ENCODE results near the gene KLHL42. TPM values are rescaled to one million over a fixed set of nuclear protein-coding genes. Genes with fewer than 3 reads are reported as not detected.

KLHL42 gene
- polyA plus RNA-seq, 3 donors = 8.0 to 9.7 (median 8.2) TPM

DNA sequence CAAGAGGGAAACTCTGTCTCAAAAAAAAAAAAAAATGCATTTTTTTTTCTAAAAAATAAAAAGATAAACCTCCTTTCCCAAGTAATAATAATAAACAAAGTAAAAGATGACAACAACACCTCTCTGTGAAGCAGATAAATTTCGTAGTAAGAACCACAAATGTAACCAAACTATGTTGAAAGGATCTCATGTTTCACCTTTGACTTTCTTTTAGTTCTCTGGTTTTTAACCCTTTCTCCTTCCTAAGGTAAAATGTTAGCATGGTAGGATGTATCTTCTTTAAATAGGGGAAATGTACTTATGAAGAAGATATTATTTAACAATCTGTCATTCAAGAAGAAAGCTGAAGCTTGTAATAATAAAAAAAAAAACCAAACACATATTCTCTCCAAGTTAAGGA lies 1.8 kb upstream of the KLHL42 start:
- no peak overlapping the region for H3K27ac ChIP-seq (ENCODE audit: low read depth, low read length)
- 38 to 53% (median 44%) methylated on average over 1 of the region's 1 CpG for WGBS, 3 donors

DNA sequence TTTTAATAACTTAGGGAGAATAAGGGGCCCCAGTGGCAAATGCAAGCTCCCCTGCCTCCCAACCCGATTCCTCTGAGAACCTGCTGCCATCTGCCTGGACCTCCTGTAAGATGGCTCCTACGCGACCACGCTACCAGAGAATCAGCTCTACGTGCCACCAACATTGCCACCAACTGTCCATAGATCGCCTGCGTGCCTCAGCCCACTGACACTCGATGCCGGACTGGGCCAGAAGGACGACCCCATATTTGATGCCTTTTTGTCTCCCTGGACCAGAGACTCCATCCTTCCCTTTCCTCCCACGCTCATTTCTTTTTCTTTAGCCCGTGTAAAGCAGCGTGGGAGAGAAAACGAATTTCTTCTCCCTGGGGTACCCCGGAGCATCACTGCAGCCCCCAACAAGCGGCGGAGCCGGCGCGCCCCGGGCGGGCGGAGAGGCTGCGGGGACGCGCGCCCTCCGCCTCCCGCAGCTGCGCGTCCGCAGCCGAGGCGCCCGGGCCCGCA lies 565 bp upstream of the KLHL42 start:
- WGBS, 3 donors = 0 to 5% (median 4%) methylated on average over 33 to 36 of the region's 36 CpGs
- H3K27ac ChIP-seq (ENCODE audit: low read depth, low read length) = no peak overlapping the region

DNA sequence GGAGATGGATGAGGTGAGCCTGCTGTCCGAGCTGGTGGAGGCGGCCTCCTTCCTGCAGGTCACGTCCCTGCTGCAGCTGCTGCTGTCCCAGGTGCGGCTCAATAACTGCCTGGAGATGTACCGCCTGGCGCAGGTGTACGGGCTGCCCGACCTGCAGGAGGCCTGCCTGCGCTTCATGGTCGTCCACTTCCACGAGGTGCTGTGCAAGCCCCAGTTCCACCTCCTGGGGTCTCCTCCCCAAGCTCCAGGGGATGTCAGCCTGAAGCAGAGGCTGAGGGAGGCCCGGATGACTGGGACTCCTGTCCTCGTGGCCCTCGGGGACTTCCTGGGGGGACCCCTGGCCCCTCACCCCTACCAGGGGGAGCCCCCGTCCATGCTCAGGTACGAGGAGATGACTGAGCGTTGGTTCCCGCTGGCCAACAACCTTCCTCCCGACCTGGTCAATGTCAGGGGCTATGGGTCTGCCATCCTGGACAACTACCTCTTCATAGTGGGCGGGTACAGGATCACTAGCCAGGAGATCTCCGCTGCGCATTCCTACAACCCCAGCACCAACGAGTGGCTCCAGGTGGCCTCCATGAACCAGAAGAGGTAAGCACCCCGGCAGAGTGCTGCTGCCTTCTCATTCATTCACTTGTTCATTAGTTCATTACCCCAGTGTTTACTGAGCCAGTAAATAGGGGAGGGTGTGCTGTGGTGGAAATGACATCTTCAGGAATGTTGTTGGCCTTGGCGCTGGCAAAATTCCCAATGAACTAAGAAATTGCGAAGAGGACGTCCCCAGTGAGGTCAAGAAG lies 777 bp downstream of the KLHL42 start:
- 6 to 20% (median 18%) methylated on average over 25 to 27 of the region's 27 CpGs for WGBS, 3 donors
- H3K27ac ChIP-seq (ENCODE audit: low read depth, low read length) = no peak overlapping the region

DNA sequence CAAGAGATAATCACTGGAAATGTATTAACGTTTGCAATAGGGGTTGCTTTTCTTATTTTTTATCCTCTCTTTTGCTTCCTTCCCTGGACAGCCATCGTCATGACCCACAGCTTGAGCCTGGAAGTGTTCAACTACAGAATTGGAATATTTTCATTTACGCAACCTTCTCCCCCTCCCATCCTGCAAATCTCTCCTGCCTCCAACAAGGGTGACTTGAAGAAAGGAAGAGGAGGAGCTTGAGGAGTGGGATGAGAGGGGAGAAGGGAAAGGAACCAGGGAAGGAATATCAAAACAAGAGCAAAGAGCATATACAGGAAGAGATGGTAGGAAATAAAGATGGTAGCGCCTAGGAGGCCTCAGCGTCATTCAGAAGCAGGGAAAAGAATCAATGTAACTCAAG lies 1.6 kb downstream of the KLHL42 start:
- H3K27ac ChIP-seq (ENCODE audit: low read depth, low read length) = no peak overlapping the region
- 51 to 65% (median 60%) methylated on average over 5 of the region's 5 CpGs for WGBS, 3 donors

DNA sequence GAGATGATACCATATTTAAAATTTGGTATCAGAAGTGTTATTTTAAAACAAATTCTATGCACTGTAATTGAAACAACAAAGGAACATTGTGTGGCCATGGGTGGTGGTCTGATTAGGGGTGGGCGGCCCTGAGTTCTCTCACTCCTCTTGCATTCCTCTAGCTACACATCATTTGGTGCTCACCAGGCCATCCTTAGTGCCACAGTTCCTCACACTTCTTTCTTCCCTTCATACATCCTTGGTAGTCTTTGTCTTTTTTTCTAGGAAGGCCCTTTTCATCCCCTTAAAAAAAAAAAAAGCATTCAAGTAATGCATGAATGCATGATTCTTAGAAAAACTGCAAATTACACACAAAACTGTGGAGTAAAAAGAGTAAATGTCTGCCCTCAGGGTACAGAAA lies 2.4 kb downstream of the KLHL42 start:
- no peak overlapping the region for H3K27ac ChIP-seq (ENCODE audit: low read depth, low read length)
- 79 to 100% (median 94%) methylated on average over 1 of the region's 1 CpG for WGBS, 3 donors

DNA sequence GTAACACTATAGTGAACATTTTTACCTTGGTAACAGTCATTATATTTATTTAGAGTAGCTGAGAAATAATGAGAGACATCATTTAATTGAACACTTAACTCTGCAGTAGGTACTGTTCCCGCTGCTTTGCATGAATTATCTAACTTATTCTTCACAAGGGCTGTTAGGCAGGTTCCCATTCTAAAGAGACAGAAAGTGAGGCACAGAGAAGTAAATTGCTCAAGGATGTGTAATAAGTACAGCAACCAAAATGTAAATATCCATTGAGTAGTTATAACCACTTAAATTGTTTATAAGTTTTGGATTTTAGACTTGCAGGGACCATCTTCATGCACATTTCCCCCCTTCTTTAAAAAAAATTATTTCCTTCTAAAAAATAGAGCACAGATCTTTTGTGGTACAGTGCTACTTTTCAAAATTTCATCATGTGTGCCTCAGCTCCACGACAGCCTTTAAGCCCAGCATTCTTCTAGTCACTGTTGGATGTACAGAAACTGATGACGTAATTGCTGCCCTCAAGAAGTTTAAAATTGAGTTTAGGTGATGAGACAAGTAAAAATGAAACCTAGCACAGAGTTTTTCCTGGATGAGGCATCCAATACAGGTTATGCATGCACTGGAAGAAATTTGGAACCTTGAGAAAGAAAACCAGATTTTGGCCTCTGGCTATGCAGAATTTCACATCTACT lies 6.0 kb downstream of the KLHL42 start:
- 63 to 82% (median 64%) methylated on average over 3 of the region's 3 CpGs for WGBS, 3 donors
- H3K27ac ChIP-seq (ENCODE audit: low read depth, low read length) = no peak overlapping the region

DNA sequence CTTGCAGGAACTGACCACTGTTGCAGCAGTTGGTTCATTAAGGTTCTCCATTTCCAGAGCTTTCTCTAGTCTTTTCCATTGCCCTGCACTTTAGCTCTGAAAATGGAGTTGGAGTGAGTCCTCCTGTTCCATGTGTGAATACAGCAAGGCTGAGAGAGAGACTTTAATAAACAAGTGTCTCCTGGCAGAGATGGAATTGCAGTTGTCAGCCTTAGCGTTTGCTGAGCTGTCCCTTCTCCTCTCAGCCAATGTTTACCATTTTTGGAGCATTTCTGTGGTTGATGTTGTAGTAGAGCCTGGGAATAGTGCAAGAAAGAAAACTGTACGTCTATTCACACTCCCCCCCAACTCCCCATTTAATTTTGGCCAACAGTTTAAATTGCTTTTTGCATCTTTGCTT lies 7.5 kb downstream of the KLHL42 start:
- WGBS, 3 donors = 51 to 84% (median 80%) methylated on average over 2 of the region's 2 CpGs

DNA sequence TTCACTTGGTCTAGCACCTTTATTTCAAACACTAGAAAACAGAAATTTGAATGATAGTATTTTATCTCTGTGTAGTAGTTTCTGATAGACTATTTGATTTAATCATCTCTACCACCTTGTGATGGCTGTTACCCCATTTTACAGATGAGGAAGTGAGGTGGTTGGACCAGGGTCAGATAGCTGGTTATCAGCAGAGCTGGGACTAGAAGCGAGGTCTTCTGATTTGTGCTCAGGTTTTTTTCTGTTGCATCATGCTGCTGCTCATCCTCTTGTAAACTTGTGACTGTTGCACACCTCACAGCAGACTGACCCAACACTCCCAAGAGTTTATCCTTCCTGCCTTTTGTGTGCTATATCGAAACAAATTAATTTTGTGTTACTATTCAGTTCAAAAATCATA lies 10.1 kb downstream of the KLHL42 start:
- WGBS, 3 donors = 94 to 95% (median 95%) methylated on average over 2 of the region's 2 CpGs

More for the DNA sequence above, 7.5 kb downstream of the KLHL42 start:
- no peak overlapping the region for H3K27ac ChIP-seq (ENCODE audit: low read depth, low read length)

DNA sequence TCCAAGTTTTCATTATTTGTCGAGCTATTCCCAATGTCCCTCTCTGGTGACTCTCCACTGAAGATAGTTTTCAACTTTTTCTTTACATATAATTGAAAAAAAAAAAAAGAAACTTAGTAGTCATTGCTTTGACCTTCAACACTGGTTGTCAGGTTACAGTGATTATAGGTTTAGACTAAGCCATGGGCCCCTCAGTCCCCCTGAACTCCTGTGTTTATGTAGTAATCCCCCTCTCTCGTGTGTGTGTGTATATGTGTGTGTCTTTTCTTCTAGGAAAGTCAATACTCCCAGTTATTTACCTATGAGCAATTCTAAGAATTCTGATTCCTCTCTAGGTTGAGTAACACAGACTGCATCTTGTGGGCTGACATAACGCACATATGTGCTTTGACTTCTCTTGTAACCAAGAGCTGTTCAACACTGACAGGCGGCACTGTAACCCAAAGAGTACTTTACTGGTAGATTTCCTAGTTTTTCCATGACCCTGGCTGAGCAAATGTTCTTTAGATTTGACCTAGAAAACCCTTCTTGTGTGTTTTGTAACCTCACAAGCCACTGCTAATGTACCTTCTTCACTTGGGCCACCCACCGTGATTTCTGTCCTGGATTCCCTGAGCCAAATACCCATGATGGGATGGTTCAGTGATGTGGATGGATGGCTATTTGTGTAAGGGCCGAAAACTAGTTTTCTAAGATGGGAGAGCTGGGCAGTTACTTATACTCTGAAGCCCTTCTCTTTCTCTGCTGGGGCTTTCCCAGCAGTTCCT lies 15.0 kb downstream of the KLHL42 start:
- no peak overlapping the region for H3K27ac ChIP-seq (ENCODE audit: low read depth, low read length)
- WGBS, 3 donors = 75 to 89% (median 88%) methylated on average over 6 of the region's 6 CpGs

More for the DNA sequence above, 10.1 kb downstream of the KLHL42 start:
- H3K27ac ChIP-seq (ENCODE audit: low read depth, low read length) = no peak overlapping the region

- H3K27ac ChIP-seq (ENCODE audit: low read depth, low read length) = no peak overlapping the region
- 85 to 93% (median 90%) methylated on average over 7 of the region's 7 CpGs for WGBS, 3 donors
These were observed 16.1 kb downstream of the KLHL42 start for GRCh38 chr12:27796128-27796527.

DNA sequence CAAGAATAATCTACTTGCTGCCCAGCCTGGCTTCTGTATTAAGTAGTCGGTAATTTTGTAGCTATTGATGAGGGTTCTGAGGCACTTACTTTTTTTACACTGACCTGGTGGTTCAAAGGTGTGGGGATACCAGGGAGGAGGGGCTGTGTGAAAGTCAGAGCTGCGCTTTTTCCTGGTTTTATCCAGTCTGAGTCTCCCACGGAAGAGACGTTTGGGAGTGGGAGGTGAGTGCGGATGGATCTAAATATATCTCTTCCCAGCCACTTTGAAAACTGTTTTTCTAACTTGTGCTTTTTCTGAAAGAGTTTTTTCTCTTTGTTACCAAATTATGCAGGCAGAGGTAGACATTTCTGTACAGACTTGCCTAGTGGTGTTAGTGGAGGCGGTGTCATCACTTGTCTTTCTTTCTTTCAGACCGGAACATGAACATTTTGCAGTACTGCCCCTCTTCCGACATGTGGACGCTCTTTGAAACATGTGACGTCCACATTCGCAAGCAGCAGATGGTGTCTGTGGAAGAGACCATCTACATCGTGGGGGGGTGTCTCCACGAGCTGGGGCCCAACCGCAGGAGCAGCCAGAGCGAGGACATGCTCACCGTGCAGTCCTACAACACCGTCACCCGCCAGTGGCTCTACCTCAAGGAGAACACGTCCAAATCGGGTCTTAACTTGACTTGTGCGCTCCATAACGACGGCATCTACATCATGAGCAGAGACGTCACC lies 17.4 kb downstream of the KLHL42 start:
- 95 to 97% (median 96%) methylated on average over 24 of the region's 24 CpGs for WGBS, 3 donors
- no peak overlapping the region for H3K27ac ChIP-seq (ENCODE audit: low read depth, low read length)

- H3K27ac ChIP-seq (ENCODE audit: low read depth, low read length) = no peak overlapping the region
- WGBS, 3 donors = 74 to 83% (median 78%) methylated on average over 3 of the region's 3 CpGs
These were observed 20.8 kb downstream of the KLHL42 start for GRCh38 chr12:27800819-27801218.

- 85 to 96% (median 94%) methylated on average over 5 of the region's 5 CpGs for WGBS, 3 donors
- no peak overlapping the region for H3K27ac ChIP-seq (ENCODE audit: low read depth, low read length)
These were observed 21.6 kb downstream of the KLHL42 start for GRCh38 chr12:27801630-27802029.

DNA sequence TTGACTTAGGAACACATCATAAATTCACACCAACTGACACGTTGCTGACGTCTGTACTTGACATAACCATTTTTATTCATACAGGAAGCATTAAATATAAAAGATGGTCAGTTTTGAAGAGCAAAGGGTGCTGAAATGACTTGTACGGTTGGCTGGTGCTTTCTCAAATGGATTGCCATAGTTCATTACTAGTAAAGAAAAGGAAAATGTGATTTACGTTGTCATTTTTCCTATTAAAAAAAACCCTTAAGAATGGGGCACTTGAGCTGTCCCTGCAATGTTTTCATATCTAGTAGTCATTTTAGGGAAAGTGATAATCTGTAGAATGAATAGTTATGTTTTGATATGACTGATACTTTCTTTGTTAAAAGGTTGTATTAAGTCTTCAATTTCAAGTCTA lies 22.5 kb downstream of the KLHL42 start:
- 63 to 69% (median 67%) methylated on average over 4 of the region's 4 CpGs for WGBS, 3 donors
- H3K27ac ChIP-seq (ENCODE audit: low read depth, low read length) = no peak overlapping the region

- H3K27ac ChIP-seq (ENCODE audit: low read depth, low read length) = no peak overlapping the region
- 73 to 95% (median 88%) methylated on average over 2 of the region's 2 CpGs for WGBS, 3 donors
These were observed 22.9 kb downstream of the KLHL42 start for GRCh38 chr12:27802936-27803335.

GRCh38 chr12:27805238-27805637 lies 25.2 kb downstream of the KLHL42 start:
- 0 to 31% (median 0%) methylated on average over 1 of the region's 1 CpG for WGBS, 3 donors
- no peak overlapping the region for H3K27ac ChIP-seq (ENCODE audit: low read depth, low read length)

DNA sequence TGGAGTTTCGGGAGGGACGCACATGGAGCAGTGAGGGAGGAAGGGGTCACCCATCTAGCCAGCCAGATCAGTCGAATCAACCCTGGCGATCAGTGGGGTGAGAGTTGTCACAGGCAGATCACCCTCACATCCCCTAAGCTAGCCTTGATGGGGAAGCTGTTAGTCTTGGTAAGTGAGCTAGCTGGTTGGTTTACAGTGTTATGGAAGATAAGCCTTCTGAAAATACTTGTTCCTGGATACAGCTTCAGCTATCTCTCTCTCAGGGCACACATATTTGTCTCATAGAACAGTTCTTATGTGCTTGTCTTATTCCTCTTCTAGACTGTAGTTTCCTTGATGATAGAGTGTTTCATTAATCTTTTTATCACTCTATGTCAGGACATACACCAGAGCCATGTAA lies 26.2 kb downstream of the KLHL42 start:
- 96 to 98% (median 96%) methylated on average over 4 of the region's 4 CpGs for WGBS, 3 donors
- H3K27ac ChIP-seq (ENCODE audit: low read depth, low read length) = no peak overlapping the region

DNA sequence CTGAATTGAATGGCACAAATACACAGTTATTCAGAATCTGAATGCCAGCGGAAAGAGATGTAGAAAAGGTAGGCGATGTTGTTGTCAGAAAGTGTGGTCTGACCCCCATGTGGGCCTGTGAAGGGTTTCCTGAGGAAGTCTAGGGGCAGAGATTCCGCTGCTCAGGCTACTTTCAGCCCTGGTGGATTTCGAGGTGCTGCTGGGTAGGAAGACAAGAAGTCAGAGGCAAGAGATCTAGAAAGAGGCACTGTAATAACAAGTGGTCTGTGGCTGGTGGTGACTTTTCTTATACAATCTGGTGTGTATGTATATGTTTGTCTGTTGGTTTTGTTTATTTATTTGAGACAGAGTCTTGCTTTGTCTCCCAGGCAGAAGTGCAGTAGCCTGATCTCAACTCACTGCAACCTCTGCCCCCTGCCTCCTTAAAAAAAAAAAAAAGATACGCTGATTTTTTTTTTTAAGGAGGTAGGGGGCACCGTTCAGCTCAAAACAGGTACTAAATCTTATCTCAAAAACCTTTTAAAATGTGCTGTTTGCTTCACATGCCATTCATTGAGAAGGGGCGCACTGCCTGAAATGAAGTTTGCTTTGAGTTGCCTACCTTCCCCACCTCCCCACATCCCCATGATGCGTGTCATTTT lies 27.1 kb downstream of the KLHL42 start:
- H3K27ac ChIP-seq (ENCODE audit: low read depth, low read length) = no peak overlapping the region
- 51 to 60% (median 60%) methylated on average over 8 of the region's 8 CpGs for WGBS, 3 donors
